ENCODE results near the gene BIRC3.
"Not testable (repeated sequence)": the region's sequence is repeated elsewhere in the genome, so short reads cannot be mapped to it uniquely, and the experiment has no call there.

BIRC3 gene

DNA sequence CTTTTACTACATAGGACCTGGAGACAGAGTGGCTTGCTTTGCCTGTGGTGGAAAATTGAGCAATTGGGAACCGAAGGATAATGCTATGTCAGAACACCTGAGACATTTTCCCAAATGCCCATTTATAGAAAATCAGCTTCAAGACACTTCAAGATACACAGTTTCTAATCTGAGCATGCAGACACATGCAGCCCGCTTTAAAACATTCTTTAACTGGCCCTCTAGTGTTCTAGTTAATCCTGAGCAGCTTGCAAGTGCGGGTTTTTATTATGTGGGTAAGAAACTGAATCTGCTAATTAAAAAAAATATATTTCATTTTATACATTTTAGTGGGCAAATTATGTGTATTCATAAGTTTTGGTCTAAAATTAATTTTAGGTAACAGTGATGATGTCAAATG lies 7.8 kb downstream of the BIRC3 start:
- DNase-seq (ENCODE audit: low spot score) = no peak

DNA sequence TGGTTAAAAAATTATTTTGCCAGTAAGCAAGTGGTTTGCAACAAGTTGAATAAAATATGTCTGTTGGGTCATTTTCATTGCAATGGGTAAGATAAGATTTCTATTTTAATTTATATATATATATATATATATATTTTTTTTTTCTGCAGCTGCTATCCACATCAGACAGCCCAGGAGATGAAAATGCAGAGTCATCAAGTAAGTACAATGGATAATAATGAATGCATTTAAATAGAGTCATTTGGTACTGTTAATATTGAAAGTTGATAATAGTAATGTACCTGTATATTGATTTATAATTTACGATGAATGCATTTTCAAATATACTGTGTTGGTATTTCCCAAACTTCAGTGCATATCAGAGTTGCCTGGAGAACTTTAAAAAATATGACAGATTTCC lies 11.5 kb downstream of the BIRC3 start:
- DNase-seq (ENCODE audit: low spot score) = no peak

DNA sequence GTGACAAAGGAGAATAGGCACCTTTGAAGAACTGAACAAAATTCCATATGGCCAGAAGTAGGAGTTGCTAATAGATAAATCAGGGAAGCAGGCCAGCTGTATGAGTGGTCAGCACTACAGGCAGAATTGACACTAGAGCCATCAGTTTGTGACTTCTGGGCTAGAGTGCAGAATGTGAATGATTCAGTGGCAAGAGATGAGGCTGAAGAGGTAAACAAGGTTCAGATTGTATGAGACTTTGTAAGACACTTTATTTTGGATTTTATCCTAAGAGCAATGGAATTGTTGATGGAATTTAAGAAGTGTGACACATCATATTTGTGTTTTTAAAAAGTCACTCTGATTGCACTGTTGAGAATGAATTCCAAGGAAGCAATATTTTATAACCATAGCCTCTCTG lies 12.9 kb downstream of the BIRC3 start:
- no peak for DNase-seq (ENCODE audit: low spot score)

DNA sequence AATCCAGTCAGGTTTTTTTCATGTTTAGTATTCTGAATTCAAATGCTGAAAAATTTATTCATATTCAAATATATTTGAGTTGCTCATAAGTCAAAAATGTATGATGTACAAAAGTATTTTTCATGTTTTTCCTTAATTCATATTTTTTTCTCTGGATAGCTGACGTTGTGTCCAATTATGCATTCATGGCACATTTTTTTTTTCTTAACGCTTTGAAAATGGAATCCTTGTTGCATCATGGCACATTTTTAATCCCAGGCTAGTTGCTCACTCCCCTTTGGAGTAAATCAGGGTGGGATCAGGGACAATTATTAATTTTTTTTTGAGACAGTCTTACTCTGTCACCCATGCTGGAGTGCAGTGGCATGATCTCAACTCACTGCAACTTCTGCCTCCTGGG lies 14.1 kb downstream of the BIRC3 start:
- DNase-seq (ENCODE audit: low spot score) = no peak

DNA sequence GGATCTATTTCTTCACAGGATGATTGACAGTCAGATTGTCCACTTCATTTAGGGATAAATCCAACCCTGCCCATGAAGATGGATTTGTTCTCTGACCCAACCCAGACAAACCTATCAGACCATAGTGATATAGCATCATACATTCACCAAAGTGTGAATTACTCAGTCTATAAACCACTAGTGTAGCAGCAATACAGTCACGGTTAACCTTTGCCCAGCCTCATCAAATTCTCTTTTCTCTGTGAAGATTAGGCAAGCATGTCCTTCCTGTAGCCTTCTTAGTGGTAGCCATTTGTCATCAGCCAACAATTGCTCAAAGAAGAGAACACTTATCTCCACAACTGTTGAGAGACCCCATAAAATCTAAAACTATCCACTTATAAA lies 15.3 kb downstream of the BIRC3 start:
- no peak for DNase-seq (ENCODE audit: low spot score)

DNA sequence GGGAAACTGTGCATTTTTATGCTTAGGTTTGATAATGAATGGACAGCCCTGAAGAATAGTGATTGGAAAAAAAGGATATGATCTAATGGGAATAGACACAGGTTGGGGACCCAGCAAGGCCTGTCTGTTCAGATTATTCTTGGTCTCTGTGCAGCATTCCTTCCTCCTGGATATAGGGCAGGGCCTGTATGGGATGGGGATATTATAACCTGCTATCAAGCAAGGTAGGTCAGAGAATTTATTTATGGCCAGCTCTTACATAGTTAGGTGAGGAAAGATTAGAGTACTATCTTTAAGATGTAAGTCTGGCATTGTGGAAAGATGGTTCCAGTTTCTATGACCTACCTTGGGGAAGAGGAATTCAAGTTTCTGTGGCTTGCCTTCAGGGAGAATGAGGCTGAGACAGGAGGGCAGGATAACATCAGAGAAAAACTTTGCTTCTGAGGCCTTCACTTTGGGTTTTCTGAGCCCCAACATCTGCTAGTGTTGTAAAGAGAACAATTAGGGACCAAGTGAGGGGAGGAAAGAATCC lies 21.3 kb downstream of the BIRC3 start:
- DNase-seq (ENCODE audit: low spot score) = no peak

DNA sequence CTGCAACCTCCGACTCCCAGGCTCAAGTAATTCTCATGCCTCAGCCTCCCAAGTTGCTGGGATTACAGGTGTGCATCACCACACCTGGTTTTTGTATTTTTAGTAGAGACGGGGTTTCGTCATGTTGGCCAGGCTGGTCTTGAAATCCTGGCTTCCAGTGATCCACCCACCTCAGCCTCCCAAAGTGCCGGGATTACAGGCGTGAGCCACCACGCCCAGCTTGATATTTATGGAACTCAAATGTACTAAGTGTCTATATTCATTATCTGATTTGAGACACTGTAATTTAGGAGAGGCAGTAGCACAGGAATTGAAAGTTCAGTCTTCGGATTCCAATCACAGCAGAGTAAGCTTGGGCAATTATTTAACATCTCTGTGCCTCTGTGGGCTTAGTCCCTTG lies 24.0 kb downstream of the BIRC3 start:
- not testable (repeated sequence) for DNase-seq (ENCODE audit: low spot score)

DNA sequence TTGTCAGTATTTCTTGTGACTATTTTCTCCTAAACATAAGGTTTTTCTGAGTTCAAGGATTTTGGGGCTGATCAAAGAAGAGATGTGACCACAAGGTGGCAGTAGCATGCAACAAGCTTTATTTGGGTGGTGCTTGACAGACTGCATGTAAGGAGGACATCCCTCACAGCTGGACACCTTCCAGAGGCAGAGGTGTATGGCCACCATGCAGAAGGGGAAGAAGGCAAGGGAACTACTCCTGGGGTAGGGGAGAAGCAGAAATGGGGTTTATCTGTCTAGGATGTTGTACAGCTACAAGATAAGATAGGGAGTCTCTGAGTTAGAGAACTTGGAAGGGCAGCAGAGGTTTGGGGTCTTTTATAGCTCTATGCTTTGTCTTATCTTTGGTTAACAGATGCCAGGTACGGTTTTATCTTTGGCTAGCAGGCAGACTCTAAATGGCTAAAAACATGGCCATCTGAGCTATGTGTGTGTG lies 24.6 kb downstream of the BIRC3 start:
- DNase-seq (ENCODE audit: low spot score) = peak; percentile 63

DNA sequence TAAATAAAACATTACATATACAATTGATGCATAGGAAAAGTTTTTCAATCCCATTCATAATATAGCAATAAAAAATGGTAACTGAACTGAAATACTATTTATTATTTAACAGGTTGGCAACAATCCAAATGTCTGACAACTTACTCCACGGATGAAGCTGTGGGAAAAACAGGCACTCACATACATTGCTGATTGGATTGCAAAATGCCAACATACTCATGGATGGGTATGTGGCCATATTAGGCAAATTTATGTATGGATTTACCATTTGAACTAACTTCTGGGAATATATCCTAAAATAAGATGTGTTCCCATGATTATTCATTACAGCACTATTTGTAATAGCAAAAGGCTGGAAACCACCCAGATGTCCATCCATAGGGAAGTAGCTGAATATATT lies 26.5 kb downstream of the BIRC3 start:
- no peak for DNase-seq (ENCODE audit: low spot score)

DNA sequence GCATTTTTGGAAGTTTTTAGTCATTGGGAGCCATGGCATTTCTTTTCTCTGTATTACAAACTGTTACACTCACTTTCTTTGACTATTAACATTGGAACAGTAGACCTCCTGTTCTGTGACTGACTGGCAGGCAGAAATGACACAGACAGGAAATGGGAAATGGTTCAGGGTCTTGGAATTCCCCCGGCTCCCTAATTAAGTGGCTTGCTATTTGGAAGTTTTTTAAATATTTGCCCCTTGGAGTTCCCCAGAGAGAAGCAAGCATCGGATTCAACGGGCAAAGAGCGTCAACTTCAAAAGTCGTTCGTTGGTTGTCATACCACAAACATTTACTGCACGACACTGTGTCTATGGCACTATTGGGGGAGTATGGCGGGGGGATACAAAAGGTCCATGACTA lies 28.6 kb downstream of the BIRC3 start:
- no peak for DNase-seq (ENCODE audit: low spot score)

DNA sequence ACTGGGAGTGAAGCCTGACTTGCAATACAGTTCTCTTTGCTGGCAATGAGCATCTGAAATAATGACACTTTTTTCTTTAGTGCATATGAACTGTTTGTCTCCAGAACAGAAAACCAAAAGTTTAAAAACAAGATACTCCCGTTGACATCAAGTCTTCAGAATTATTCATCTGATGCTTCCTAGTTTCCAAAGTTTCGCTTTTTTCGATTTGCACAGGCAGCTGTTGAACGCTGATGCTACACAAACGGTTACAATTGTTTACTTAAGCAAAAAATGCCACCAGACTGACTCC lies 29.1 kb downstream of the BIRC3 start:
- no peak for DNase-seq (ENCODE audit: low spot score)

DNA sequence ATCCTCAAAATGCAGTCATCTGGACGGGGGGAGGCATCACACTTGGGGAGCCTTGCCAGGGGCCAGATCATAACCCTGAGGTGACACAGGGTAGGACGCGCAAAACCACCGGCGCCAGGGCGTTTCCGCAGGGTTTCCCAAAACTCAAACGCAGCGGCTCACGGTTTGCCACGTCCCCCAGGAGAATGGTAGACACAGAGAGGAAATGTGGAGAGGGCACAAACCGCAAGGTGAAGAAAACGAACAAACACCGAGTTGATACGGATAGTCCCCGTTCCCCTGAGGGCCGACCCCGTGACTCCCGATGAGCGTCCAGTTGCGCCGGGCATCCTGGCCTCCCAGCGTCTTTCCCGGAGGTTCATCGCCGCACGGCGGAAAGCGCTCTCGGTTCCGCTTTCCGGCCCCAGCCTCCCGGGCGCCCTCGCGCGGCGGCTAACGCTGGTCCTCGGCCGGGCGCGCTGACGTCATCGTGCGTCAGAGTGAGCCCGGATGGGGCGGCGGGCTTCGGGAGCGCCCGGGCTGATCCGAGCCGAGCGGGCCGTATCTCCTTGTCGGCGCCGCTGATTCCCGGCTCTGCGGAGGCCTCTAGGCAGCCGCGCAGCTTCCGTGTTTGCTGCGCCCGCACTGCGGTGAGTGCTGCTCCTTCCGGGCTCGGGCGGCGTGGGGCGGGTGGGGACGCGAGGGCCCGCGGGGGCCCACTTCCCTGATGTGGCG lies 29.6 kb downstream of the BIRC3 start, which contains the start of gene BIRC2:
TSS of gene BIRC2 (plus strand) at position 467 of the 714 bp plus-strand sequence. CDS start 2,641 bp downstream, outside the sequence.
- peak; percentile 87 for DNase-seq (ENCODE audit: low spot score)

DNA sequence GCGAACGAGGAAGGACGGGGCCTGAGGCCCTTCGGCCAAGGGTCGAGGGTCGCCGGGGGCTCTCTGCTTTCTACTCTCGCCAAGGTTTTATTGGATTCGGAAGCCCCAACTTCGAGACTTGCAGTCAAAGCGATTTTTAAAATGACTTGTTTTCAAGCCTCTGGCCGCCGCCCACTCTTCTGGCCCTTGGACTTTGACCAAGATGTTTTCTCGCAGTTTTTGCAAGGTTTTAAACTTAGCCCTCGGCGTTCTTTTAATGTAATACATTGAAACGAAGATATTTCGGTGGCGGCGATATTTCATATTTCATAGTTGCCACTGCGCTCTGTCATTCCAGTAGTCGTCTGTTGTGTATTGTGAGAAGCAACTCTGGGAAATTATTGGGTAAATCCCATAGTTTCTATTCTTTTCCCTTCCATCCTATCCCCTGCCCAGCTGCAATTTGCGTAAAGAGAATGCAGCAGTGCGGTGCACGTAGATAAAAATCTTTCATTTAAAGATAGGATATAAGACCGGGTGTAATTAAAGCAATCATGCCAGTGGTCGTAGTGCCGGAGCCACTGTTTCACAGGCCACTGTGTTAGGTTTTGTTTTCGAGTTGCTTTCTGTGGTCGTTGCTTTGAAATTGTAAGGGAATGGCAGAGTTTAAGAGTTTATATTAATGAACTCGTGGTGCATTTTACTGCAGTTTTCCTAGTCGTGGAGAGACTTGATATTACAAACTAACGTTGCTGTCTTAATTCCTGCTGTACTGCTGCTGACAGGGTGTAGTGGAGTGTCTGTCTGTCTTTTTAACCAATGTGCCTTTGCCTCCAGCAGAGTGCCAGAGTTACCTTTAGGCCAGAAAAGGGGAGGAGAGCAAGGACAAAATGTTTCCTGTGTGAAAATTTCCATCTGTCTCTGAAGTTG lies 30.4 kb downstream of the BIRC3 start:
- no peak for DNase-seq (ENCODE audit: low spot score)

DNA sequence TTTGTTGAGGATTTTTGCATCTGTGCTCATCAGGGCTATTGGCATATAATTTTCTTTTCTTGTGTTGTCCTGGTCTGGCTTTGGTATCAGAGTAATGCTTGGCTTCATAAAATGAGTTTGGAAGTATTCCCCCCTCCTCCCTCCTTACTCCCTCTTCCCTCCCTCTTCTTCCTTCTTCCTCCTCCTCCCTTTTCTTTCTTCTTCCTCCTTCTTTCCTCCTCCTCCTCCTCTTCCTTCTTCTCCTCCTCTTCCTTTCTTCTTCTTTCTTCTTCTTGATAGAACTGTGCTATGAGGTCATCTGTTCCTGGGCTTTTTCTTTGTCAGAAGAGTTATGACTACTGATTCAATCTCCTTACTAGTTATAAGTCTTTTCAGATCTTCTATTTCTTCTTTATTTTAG lies 39.8 kb downstream of the BIRC3 start:
- DNase-seq (ENCODE audit: low spot score) = no peak

DNA sequence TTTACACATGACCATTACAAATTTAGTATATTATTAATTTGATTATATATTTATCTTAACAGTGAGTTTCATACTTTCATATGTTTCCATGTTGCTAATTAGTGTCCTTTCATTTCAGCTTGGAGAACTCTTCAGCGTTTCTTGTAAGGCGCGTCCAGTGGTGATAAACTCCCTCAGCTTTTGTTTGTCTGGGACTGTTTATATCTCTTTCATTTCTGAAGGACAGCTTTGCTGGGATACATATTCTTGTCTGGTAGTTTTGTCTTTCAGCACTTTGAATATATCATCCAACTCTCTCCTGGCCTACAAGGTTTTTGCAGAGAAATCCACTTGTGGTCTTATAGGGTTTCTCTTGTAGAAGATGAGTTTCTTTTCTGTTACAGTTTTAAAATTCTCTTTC lies 42.1 kb downstream of the BIRC3 start:
- DNase-seq (ENCODE audit: low spot score) = no peak

DNA sequence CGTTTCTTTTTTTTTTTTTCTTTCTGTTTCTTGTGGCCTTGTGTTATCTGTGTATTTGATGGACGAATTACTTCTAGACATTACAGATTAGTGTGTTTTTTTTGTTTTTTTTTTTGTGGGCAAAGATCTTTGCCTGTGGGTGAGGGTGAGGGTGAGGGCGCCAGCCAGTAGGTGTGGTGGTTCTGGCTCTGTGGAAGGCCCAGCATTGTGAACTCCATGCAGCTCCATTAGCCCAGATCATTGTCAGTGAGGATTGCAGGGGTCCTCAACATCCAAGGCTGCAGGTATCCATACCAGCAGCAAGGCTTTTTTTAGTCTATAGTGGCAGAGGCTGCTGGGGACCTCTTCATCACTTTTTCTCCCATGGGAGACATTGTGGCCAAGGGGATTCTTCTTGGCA lies 43.4 kb downstream of the BIRC3 start:
- DNase-seq (ENCODE audit: low spot score) = no peak

DNA sequence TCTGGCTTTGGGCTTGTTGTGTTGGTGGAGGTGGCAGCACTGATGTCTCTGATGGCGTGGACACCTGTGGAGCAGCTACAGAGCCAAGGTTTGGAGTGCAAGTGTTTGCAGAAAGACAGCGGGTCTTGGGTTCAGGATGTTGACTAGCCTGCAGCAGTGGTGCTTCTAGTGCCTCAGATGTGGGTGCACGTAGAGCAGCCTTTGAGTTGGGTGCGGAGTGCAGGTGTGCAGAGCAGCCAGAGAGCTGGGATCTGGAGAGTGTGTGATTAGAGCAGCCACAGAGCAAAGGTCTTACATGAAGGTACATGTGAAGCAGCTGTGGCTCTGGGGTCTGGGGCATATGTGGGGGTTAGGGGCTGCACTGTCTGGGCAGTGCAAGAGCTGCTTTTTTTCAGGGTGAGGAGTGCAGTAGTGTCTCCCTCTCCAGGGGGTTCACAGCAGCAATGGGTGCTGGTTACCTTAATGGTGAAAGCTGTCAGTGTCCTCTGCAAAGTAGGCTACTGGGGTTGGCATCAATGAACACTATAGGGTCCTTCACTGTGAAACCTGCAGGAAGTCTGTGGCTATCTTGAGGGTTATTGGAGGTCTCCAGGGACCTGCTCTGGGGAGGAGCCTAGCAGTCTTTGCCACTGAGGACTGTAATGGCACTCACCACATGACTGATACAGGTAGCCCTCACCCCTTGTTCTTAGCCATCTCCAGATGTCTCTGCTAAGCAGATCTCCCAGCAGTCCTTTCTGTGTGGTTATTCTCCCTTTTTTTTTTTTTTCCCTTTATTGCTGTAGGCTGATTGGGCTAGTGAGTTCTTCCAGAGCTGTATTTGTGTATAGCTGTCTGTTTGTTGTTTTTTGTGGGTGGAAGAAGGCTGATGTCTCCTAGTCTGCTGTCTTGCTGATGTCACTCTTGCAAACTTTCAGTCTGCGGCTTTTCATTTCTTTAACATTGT lies 44.1 kb downstream of the BIRC3 start:
- DNase-seq (ENCODE audit: low spot score) = peak; percentile 33

DNA sequence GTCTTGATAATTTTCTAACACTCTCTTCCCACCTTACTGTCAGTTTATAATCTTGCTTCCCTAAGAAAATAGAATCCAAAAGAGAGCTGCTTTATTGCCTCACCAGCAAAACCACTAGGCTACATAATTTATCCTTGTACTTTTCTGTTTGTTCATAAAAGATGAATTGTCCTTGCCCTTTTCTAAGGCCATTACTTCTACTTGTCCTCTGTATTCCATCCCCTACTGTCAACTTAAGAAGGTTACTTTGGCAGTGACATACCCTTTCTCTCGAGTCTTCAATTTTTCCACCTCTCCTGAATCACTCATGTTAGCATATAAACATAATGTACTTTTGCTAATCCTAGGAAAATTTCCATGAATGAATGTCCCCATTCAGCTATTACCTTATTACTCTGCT lies 47.7 kb downstream of the BIRC3 start:
- DNase-seq (ENCODE audit: low spot score) = no peak

DNA sequence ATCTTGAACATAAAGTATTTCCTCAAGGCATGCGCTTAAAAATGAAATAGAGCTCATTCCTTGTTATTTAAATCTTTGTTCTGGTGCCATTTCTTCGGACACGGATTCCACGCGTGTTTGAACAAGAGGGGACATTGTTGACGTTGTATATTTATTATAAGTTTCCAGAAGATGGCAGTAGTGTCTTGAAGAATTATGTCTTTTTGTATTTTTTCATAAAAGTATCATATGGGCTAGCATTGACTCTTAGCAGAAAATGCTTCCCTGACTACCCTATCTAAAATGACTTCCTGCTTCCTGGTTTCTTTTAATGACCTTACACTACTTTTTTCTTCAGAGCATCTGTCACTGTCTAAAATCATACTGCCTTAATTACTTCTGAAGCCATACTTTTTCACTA lies 50.1 kb downstream of the BIRC3 start:
- peak; percentile 37 for DNase-seq (ENCODE audit: low spot score)

DNA sequence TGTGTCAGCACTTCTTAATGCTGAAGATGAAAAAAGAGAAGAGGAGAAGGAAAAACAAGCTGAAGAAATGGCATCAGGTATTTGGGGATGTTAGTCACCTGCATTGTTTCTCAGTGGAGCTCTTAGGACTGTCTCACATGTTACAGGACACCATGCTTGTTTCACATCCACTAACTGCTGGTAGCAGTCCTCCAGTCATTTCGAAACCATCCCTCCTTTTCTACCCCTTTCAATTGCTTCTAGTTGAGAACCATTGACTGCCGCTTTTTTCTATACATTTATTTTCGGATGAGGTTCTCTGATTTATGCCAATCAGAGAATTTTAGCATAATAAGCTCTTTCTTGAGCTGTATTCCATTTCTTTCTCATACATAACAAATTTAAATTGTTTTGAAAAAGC lies 51.2 kb downstream of the BIRC3 start:
- peak; percentile 59 for DNase-seq (ENCODE audit: low spot score)

DNA sequence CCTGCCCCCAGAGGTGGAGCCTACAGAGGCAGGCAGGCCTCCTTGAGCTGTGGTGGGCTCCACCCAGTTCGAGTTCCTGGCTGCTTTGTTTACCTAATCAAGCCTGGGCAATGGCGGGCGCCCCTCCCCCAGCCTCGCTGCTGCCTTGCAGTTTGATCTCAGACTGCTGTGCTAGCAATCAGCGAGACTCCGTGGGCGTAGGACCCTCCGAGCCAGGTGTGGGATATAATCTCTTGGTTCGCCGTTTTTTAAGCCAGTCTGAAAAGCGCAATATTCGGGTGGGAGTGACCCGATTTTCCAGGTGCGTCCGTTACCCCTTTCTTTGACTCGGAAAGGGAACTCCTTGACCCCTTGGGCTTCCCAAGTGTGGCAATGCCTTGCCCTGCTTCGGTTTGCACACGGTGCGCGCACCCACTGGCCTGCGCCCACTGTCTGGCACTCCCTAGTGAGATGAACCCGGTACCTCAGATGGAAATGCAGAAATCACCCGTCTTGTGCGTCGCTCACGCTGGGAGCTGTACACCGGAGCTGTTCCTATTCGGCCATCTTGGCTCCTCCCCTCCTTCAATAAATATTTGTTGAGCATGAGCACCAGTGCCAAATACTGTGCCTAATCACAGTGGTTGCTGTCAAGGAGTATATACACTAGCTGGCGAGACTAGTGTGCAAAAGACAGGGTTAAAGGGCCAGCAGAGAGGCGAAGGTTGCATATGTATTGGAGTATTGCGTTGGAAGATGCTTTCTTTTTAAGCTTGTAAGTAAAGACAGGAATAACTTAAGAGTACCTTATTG lies 57.5 kb downstream of the BIRC3 start:
- DNase-seq (ENCODE audit: low spot score) = not testable (repeated sequence)
